Measurements from ENCODE around the gene STRN4.

DNA sequence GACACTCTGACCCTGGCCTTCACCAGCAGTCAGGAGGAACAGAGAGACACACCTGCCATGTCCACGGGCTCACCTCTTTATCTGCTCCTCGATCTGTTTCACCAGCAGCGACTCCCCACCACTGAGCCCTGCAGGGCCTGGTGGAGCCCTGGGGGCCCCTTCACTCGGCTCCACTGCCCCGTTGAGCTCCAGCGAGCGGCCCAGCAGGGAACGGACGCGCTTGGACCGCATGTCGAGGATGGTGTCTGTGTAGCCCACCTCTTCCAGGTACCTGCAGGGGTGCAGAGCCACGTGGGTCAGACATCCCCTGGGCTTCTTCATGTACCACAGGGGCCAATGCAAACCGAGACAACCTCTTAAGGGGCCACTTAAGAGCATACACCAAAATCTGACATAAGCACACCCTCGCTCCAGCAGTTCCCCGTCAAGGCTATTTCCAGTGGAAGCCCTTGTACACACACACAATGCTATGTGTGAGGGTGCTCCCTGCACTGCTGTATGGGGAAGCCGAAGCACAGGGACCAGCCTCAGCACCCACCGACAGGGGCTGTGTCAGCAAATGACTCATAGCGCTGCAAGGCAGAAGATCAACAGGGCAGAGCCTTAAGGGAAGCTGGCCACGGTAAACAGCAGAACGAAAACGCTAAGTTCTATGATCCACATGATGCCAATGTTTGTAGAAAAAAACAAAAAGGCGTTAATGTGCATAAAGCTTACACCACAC lies 13.1 kb downstream of the STRN4 start:
- TF ChIP-seq, protein P1, sequence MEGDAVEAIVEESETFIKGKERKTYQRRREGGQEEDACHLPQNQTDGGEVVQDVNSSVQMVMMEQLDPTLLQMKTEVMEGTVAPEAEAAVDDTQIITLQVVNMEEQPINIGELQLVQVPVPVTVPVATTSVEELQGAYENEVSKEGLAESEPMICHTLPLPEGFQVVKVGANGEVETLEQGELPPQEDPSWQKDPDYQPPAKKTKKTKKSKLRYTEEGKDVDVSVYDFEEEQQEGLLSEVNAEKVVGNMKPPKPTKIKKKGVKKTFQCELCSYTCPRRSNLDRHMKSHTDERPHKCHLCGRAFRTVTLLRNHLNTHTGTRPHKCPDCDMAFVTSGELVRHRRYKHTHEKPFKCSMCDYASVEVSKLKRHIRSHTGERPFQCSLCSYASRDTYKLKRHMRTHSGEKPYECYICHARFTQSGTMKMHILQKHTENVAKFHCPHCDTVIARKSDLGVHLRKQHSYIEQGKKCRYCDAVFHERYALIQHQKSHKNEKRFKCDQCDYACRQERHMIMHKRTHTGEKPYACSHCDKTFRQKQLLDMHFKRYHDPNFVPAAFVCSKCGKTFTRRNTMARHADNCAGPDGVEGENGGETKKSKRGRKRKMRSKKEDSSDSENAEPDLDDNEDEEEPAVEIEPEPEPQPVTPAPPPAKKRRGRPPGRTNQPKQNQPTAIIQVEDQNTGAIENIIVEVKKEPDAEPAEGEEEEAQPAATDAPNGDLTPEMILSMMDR (IDR thresholded peaks at IDR 0.05 in 2 of 3, conservative IDR thresholded peaks at IDR 0.05 in 1 of 3; ENCODE audit: borderline replicate concordance in 1 of 3, insufficient read depth in 1 of 3, low read depth in 2 of 3, low read length in 2 of 3): no peak
- no peak for TF ChIP-seq YY1 (IDR thresholded peaks at IDR 0.05; ENCODE audit: extremely low read depth, insufficient replicate concordance, low read depth, low read length)
- TF ChIP-seq POLR2AphosphoS5 (IDR thresholded peaks at IDR 0.05; ENCODE audit: low read depth, low read length): no peak
- no peak for TF ChIP-seq FOSL1 (IDR thresholded peaks at IDR 0.05; ENCODE audit: low read depth)
- no peak for TF ChIP-seq POLR2A (IDR thresholded peaks at IDR 0.05; ENCODE audit: borderline replicate concordance, extremely low read depth, insufficient read depth, insufficient read length)
- no peak for TF ChIP-seq EZH2 (IDR thresholded peaks at IDR 0.05)
- no peak for TF ChIP-seq SP1 (IDR thresholded peaks at IDR 0.05; ENCODE audit: low read depth)
- TF ChIP-seq ZFX (IDR thresholded peaks at IDR 0.05): no peak
- no peak for TF ChIP-seq TCF7L2 (IDR thresholded peaks at IDR 0.05; ENCODE audit: borderline replicate concordance, extremely low read depth, insufficient read depth, insufficient read length)
- TF ChIP-seq EZH2phosphoT487 (IDR thresholded peaks at IDR 0.05; ENCODE audit: borderline replicate concordance): no peak
- TF ChIP-seq, protein P2, sequence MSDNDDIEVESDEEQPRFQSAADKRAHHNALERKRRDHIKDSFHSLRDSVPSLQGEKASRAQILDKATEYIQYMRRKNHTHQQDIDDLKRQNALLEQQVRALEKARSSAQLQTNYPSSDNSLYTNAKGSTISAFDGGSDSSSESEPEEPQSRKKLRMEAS (IDR thresholded peaks at IDR 0.05): no peak
